NCI-H2107 (cell line): Measurements from ENCODE around the gene RGL3.
"Not testable (repeated sequence)": the region's sequence is repeated elsewhere in the genome, so short reads cannot be mapped to it uniquely, and the experiment has no call there.

Experiments
- DNase-seq: peaks from one replicate; lab custom pipeline; 2025; lab: John Stamatoyannopoulos, UW

RGL3 gene

DNA sequence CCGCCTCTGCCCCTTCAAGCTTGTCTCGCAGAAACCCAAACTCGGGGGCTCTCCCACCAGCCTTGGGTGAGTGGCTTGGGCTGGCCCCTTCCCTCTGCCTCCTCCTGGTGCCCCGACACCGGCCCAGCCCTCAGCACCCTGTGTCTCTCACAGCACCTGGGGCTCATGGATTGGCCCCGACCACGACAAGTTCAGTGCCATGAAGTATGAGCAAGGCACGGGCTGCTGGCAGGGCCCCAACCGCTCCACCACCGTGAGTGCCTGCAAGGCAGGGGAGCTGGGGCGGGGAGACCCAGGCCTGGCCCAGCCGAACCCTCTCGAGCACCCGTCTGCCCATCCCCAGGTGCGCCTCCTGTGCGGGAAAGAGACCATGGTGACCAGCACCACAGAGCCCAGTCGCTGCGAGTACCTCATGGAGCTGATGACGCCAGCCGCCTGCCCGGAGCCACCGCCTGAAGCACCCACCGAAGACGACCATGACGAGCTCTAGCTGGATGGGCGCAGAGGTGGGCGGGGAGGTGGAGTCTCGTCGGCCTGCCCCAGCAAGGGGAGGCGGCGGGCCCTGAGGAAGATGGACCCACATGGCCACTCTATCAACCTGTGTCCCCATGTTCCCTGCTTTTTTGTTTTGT, 29.9 kb upstream of the RGL3 start:
- DNase-seq, result no peak

DNA sequence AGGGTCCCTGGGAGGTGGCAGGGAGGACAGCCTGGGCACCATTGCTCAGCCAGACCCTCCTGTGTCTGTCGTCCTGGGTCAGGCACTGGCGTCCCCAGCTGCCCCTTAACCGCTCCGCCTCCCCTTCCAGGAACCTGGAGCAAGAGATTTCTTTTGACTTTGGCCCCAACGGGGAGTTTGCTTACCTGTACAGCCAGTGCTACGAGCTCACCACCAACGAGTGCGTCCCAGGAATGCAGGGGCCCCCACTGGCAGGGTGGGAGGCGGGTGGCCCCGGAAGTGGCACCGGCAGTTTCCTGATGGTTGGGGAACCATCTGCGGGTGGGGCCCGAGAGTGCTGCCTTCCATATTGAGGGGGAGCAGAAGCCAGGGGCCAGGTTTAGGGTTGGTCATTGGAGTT, 29.3 kb upstream of the RGL3 start:
- DNase-seq, result no peak

DNA sequence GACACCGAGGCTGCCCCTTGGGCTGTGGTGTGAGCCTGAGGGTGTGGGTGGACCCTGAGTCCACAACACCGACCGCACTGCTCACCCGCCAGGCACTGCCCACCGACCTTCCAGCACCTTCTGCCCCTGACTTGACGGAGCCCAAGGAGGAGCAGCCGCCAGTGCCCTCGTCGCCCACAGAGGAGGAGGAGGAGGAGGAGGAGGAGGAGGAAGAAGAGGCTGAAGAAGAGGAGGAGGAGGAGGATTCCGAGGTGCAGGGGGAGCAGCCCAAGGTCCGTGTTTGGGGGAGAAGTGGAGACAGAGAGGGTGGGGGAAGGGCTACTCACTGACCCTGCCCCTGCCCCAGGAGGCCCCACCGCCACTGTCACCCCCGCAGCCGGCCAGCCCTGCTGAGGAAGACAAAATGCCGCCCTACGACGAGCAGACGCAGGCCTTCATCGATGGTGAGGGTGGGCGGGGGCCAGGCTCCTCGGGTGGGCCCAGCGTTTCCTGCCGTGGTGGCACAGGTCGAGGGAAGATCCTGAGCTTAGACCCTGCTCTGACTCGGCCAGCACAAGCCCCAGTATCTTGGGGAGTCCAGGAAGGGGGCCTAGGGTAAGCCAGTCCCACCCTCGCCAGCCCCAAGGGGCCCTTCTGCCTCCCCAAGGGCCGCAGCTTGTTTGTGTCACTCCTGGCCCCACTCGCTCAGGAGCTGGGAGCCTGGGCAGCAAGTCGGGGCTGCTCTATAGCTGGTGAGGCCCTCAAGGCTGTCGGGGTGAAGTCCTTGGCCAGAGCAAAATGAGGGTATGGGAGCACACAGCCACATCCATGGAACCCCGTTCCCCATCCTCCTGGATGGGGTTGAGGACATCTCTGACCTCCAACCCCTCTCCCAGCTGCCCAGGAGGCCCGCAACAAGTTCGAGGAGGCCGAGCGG, 28.5 kb upstream of the RGL3 start:
- no peak for DNase-seq

DNA sequence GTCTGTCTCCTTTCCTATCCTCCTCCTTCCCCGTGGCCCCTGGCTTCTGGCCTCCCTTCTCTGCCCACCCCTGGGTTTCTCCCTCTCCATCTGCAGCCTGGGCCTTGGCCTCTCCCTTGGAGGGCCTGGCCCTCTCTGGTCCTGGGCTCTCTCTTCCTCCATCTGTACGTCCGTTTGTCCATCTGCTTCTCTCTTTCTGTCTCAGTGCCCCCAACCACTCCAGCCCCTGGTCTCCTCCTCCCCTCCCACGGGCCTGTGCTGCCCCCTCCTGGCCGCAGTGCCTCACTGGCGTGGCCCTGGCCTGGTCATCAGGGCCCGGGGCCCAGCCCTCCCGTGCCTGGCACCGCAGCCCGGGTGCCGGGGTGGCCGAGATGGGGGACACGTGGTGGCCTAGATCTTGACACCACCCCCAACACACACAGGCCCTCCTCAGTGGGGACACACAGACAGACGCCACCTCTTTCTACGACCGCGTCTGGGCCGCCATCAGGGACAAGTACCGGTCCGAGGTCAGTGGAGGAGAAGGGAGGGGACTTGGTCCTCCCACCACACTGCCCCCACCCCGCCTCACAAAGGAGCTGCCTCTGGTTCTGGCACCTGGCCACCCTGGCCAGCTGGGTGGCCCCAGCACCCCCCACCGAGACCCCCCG, 27.7 kb upstream of the RGL3 start:
- no peak for DNase-seq

DNA sequence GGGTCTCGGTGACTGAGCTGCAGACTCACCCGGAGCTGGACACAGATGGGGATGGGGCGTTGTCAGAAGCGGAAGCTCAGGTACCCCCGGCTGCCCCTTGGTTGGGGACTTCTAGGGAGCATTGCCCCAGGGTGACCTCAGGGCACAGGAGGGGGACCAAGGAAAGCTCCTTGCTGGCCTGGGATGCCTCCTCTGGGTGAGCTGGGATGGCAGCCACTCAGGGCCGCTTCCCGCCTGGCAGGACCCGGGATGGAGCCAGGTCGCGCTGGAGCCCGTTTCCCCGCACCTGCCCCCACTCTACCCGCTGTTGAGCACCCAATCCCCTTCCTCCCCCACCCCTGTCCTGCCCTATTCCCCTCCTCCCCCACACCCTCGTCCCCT, 27.1 kb upstream of the RGL3 start:
- DNase-seq, result no peak

DNA sequence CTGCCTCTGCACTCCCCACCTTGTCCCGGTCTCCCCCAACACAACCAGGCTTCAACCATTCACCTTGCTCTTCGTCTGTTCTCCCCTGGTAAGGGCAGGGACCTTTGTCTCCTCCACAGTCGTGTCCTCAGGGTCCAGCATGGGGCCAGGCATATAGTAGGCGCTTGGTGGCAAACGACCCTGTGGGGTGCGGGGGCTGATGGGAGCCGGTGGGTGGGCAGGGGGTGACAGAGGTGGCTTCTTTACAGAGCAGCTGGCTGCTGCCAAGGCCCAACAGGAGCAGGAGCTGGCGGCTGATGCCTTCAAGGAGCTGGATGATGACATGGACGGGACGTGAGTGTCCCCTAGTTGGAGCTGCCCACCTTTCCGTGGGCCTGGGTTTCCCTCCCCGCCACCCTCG, 26.0 kb upstream of the RGL3 start:
- no peak for DNase-seq

DNA sequence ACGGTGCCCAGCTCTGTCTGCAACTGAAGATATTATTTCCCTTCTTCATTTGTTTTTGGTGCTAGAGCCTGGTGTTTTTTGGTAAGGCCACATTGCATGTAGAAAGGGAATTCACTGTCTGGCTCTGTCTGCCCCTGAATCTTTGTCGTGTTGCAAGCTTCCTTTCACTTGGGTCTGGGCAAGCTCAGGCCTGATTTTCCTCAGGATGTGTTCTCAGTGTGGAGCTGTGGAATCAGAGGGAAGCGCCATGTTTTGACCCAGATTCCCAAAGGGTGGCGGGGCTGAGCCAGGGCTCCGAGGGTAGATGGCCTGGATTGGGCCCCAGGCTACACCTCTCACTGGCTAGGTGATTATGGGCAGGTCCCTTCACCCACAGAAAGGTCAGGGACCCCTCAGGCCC, 24.9 kb upstream of the RGL3 start:
- DNase-seq, result no peak

DNA sequence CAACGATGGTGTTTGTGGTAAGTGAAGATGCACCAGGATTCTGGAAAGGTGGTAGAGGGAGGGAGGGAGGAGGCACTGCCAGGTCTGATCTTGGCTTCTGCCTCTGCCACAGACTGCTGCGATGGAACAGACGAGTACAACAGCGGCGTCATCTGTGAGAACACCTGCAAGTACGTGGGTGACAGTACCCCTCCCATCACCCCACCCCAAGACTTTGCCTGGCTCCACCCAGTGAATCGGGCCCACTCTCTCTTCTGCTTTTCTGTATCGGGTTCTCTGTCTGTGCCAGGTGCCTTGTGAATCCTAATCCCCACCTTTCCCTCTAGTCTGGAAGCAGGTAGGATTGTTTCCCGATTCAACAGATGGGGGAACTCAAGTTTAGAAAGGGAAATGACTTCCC, 18.8 kb upstream of the RGL3 start:
- DNase-seq, result no peak

DNA sequence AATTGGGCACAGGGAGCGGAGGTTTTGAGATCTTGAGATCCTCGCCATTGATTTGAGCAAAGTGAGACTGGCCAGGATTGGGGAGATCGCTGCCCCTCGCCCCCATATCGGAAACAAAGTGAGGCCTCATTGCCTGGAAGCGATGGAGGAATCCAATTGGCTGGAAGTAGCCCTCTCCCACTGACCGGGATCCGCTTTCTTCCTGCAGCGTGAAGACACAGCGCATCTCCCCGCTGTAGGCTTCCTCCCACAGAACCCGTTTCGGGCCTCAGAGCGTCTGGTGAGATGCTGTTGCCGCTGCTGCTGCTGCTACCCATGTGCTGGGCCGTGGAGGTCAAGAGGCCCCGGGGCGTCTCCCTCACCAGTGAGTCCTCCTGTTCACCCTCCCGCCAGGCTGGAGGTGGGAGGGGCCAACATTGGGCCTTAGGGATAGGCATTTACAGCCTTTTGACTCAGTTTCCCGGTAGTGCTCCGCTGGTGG, 16.8 kb upstream of the RGL3 start:
- no peak for DNase-seq

DNA sequence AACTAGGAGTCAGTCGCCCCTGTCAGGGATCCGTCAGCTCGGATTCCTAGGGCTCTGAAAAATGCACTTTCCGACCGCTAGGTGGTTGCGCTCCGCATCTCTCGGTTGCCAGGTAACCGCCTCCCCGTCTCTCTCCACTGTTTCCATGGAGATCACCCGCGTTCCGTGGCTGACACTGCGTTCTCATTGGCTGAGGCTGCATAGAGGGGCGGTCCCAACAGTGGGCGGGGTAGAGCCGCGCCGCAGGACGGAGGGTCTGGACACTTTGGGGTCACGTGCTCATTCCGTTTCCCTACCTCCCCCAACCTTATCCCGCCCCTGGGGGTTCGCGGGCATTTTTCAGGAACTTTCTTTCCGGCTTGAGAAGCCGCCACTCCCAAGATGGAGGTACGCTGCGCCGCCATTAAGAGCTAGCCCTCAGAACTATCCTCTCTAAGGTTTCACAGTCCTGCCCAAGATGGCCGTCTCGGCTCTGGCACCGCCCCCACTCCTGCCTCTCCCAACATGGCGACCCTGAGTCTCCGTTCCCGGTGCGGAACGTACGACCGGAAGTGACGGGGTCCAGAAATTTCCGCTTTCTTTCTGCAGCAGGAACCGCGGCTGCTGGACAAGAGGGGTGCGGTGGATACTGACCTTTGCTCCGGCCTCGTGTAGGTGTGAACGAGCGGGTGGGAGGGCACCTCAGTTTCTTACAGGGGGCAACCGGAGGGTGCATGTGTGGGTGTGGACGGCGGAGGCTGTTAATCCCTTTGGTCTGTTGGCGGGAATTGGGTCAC, 16.1 kb upstream of the RGL3 start, which contains the start of the genes ODAD3 and PRKCSH:
Gene ODAD3 (minus strand): TSS at position 65 of the 776 bp plus-strand sequence. CDS start 105 bp downstream, outside the sequence.
Gene PRKCSH (plus strand): TSS at position 579 of the 776 bp plus-strand sequence. CDS start 483 bp downstream, outside the sequence.
- peak; percentile 97 for DNase-seq

DNA sequence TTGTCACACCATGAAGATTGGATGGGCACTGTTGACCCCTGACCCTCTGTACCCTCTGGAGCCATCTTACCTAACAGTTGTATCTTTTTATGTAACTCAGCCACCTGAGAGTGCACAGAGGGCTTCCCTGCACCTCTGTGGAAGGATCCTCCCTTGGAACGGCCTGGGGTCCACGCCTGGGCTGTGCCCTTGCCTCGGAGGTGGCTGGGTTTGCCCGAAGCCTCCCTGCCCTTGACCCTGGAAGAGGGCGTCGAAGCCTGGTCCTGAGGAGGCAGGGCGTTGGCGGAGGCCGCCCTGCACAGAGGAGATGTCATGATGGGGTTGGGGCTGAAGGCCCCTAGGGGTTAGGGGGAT, 15.6 kb upstream of the RGL3 start:
- no peak for DNase-seq

DNA sequence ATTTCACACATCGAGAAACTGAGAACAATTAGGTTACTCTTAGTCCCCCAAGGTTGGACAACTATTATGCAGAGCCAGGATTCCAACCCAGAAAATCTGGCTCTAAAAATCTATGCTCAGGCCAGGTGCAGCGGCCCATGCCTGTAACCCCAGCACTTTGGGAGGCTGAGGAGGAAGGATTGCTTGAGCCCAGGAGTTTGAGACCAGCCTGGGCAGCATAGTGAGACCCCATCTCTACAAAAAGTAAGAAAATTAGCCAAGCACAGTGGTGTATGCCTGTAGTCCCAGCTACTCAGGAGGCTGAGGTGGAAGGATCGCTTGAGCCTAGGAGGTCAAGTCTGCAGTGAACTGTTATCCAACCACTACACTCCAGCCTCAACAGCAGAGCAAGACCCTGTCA, 14.4 kb upstream of the RGL3 start:
- DNase-seq, result not testable (repeated sequence)

DNA sequence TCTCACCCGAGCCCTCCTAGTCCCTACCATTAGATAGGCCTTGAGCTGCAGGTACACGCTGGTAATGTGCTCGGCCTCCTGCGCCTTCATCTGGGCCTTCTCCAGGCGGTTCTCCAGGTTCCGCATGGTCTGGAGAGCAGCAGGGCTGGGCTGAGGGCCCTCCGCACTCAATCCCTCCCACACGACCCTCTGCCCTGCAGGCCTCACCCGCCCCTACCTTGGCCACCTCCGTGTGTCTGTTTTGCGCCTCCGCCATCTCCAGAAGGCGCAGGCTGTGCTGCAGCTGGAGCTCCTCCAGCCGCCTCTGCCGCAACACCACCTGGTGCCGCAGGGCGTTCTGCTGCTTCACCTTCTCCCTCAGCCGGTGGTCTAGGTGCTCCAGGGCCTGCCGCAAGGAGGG, 7.5 kb upstream of the RGL3 start:
- no peak for DNase-seq

DNA sequence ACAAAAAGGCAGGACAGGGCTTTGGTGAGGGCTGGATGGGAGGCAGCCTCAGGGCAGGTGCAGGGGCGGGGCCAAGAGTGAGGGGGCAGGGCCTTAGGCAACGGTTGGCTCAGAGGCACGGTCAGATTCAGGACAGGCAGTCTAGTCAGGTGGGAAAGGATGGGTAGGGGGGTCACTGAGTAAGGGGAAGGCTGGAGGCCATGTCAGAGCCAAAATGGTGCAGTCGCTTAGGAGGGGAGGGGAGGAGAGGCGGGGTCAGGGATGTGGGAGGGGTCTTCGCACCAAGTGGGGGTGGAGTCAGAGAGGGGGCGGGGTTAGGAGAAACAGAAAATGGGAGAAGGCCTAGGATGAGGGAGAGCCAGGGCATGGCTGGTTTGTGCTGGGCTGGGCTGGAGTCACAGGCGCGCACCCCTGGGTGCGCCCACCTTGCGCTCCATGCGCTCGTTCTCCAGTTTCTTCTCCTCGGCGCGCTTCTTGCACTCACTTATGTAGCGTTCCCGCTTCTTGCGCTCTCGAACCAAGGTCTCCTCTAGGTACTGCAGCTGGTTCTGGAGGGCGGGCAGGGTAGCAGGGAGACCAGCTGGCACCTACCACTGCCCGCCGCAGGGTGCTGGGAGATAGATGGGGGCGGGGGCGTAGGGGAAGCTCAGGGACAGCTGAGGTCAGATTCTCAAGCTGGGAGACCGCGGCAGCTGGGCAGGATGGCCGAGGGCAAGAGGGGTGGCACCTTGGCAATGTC, 6.8 kb upstream of the RGL3 start:
- DNase-seq, result no peak

DNA sequence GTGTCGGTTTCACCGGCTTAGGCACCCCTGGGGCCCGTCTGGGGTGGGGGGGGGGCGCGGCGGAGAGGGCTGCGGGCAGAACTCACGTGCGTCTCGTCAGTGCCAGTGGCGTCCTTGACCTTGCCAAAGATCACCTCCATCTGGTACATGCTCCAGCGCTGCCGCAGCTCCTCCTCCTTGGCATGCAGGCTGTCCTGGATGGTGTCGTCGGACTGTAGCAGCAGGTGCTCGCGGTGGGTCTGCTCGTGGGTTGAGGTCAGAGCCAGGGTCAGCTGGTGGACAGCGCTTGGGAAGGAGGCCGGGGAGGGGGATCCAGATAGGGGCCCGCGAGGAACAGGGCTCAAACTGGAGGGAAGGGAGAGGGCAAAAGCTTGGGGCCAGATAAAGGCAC, 4.7 kb upstream of the RGL3 start:
- DNase-seq, result no peak

DNA sequence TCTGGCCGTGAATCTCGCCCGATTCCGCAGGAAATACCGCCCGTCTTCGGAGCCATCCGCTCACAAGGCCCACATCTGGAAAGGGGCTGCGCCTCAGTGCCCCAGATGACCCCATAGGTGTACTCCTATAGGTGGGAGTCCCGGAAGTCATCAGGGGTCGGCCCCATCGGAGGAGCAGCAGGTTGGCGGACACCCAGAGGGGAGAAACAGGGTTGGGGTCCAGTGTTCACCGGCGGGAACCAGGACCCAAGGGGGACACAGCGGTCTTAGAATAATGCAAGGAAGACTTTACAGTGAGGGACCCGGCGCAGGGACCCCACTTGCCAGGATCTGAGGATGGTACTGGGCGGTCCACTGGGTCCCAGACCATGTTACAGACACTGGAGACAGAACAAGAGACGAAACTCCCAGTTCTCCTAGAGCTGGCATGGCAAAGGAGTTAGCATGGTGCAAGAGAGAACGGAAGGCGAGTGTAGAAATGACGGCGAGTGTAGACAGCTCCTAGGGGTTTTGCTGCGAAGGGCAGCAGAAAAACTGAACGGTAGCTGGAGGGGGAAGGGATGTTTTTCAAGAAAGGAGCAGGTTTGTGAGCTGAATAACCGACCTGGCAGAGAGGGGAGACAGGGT, 4.2 kb upstream of the RGL3 start:
- no peak for DNase-seq

DNA sequence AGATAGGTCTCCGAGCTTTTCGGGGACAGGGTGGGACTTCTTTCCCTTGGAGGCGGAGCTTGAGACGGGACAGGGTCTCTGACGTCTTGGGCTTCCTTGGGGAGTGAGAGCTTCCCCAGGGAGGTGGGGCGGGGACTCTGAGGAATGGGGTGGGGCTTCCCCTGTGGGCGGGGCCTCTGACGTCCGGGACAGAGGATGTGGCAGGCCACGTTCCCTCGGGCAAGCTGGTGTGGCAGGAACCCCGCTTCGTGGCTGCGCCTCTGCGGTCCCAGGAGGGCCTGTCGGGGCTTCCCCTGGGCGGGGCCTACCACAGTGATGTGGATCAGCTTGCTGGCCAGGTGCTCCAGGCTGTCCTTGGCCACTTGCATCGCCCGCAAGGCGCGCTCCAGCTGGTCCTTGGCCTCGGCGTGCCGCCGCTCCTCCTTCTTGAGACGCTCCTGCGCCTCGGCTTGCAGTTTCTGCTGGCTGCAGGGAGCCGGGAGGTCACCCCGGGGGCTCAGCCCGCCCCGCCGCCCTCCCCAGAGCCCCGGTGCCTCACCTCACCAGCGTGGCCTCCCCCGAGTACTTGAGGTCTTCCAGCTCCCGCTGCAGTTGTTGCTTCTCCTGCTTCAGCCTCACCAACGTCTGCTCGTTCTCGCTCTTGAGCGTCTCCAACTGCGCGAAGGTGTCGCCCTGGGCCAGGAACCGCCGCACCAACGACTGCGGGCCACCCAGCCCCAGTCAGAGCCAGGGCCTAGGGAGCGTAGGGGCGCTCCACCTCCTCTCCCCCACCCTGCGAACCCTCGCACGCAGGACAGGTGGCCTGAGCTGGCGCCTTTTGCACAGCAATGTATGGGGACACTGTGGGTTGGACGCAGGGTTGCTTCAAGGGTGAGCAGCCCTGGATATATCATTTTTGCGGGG, 3.3 kb upstream of the RGL3 start:
- no peak for DNase-seq

DNA sequence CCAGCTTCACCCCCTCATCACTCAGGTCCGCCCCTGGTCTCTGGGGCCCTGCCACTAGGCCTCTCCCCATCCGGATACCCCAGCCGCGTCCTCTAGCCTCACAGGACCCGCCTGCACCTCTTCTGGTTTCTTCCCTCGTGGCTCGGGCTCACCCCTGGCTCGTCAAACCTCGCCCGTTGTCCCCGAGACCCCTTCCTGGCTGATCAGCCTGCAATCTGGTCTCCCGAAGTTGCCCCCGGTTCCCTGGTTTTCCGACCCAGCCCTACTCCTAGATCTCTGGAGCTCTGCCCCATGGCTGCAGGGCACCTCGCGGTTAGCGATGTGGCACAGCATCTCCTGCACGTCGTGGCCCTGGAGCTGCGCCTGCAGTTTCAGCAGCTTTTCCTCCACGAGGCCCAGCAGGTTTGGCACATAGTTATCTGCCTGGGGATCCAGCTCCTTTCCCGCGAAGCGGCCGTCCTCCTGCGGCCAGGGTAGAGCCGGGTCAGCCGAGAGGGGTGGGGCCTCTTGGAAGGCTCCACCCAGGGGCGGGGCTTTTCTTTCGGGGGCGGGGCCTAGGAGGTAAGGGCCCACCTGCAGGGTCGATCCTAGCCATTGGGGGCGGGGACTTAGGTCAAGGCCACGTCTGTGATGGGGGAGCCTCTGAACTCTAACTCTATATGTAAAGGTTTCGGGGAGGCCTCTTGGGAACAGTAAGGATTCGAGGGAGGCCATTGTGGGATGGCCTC, 2.4 kb upstream of the RGL3 start:
- DNase-seq, result no peak
